GM18508 (cell line): Measurements from ENCODE around the gene COP1.
A peak's percentile ranks its signal among the peaks of the same experiment; 100 is the strongest.
"Not testable (repeated sequence)": the region's sequence is repeated elsewhere in the genome, so short reads cannot be mapped to it uniquely, and the experiment has no call there.

Experiments used
- ATAC-seq: cut with Tn5 transposase; IDR thresholded peaks from one replicate; pipeline ENCODE4 v1.9.1; 2021; ENCODE audit warnings: moderate number of reproducible peaks; ENCODE audit not compliant: insufficient read depth, unreplicated experiment

Gene COP1

GRCh38 chr1:176141449-176141848 lies 65.6 kb downstream of the COP1 start:
- ATAC-seq = no peak

- ATAC-seq = no peak
Observed at GRCh38 chr1:176136891-176137290, 70.2 kb downstream of the COP1 start.

DNA sequence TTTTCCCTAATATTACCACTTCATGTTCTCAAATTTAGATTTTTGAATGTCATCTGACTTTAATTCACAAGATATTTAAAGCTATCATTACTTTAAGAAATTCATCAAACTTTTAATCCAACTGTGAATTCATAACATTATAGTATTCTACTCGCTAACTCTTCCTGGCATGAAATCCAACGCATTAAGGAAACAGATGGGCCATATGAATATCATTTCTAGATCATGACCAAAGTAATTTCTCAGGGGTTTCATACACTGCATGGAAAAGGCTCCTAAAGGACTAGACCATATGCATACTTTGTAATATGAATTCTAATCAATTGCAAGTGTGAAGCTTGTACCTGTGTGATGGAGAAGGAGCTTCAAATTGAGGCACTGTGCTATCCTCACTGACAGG lies 72.4 kb downstream of the COP1 start:
- no peak for ATAC-seq

GRCh38 chr1:176122282-176122681 lies 84.8 kb downstream of the COP1 start:
- ATAC-seq = no peak

GRCh38 chr1:176119549-176119948 lies 87.5 kb downstream of the COP1 start:
- ATAC-seq = peak; percentile 74

GRCh38 chr1:176118985-176119384 lies 88.1 kb downstream of the COP1 start:
- no peak for ATAC-seq

GRCh38 chr1:176111835-176112234 lies 95.3 kb downstream of the COP1 start:
- no peak for ATAC-seq

GRCh38 chr1:176110203-176110602 lies 96.9 kb downstream of the COP1 start:
- ATAC-seq = no peak

DNA sequence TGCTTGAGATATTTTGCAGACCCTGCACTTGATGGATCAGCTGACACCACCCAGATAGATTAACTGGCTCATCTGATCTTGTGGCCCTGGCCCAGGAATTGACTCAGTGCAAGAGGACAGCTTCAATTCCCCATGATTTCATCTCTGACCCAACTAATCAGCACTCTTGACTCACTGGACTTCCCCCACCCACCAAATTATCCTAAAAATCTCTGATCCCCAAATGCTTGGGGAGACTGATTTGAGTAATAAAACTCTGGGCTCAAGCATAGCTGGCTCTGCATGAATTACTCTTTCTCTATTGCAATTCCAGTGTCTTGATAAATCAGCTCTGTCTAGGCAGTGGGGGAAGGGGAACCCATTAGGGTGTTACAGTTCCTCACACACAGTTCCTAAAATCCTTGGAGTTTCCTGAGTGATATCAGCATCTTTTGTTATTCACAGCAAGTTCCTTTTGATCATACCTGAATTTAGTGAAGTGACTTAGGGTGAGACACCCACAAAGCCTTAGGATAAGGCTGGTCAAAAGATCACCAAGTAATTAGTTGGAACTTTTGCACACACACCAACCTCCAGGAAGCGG lies 104.2 kb downstream of the COP1 start:
- no peak for ATAC-seq

DNA sequence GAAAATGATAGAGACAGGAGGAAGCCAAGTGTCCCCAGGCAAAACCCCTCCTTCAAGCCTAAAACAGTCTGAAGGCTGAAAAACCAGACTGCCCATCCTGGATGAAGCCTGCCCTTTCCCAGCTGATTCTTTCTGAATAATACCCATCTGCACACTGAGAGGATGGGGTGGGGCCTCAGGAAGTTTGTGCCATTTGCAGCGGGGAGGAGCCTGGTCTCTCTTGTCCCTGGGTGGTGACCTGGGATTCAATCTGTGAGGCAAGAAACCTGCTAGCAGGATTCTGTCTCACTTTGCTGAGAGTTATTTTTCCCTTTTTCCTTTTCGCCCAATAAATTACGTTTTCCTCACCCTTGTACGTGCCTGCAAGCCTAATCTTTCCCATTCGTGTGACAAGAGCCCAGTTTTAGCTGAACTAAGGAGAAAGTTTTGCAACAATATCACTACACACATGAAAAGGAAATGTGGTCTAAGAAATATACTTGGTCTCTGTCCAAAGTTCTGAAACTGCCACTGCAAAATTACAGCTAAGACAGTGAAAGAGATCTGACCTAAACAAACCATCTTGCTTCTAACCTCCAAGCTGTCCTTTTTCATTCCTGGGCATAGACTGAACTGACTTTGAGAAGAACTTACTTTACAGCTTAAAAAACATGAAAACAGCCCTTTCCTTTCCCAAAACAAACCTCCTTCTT lies 105.0 kb downstream of the COP1 start:
- ATAC-seq = no peak

DNA sequence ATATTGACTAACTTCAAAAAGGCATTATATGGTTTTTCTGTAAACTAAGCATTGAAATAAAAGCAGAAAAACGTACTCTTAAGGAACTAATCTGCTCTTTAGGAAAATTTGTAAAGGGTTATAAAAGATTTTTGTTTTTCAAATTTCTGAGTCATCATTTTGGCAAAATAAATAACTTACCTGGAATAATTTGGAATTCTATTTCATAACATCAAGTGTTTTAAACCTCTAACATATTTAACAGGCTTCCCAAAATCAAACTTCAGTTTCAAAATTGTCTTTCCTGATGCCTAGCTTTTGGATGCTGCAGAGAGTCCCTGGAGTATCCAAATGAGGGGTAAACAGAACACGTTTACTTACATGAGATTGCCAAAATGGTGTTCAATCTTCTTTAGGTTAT lies 108.5 kb downstream of the COP1 start:
- ATAC-seq = no peak

DNA sequence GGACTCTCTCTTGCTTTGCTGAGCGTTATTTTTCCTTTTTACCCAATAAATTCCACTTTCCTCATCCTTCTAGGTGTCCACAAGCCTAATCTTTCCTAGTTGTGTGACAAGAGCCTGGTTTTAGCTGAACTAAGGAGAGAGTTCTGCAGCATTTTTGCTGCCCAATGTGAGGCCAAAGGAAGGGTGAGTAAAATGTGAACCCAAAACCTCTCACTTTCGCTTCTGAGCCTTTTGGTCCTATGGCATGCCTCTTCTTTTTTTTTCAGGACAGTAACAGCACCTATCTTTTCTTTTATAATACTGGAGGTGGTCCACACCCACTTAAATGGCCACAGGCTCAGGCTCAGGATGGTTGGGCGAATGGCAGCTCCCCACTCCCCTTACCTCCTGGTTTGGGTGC lies 111.1 kb downstream of the COP1 start:
- no peak for ATAC-seq

- ATAC-seq = no peak
Observed at GRCh38 chr1:176090766-176091165, 116.3 kb downstream of the COP1 start.

GRCh38 chr1:176087746-176088145 lies 119.3 kb downstream of the COP1 start:
- ATAC-seq = not testable (repeated sequence)

DNA sequence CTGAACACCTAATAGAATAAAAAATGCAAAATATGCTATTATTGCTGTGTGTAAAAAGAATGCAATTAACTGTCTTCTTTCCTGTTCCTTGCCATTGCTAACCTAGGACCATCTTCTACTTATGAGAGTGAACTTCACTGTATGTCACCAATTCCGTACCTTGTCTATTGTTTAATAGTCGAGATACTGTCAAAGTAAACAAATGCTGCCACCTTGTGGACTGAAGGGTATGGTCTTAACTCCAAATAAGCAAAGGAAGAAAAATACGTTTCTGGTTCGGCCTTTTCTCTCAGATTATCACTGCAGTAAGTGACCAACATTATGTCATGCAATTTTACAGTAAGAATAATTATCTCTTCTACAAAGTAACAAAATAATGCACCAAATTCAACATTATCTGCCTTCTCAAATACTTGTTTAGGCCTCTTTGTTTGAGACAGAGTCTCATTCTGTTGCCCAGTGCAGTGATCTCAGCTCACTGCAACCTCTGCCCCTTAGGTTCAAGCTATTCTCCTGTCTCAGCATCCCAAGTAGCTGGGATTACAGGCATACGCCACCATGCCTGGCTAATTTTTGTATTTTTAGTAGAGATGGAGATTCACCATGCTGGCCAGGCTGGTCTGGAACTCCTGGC lies 133.4 kb downstream of the COP1 start:
- ATAC-seq = peak; percentile 53

GRCh38 chr1:176068901-176069300 lies 138.2 kb downstream of the COP1 start:
- no peak for ATAC-seq

GRCh38 chr1:176068256-176068655 lies 138.8 kb downstream of the COP1 start:
- ATAC-seq = no peak

GRCh38 chr1:176066709-176067108 lies 140.4 kb downstream of the COP1 start:
- ATAC-seq = no peak

DNA sequence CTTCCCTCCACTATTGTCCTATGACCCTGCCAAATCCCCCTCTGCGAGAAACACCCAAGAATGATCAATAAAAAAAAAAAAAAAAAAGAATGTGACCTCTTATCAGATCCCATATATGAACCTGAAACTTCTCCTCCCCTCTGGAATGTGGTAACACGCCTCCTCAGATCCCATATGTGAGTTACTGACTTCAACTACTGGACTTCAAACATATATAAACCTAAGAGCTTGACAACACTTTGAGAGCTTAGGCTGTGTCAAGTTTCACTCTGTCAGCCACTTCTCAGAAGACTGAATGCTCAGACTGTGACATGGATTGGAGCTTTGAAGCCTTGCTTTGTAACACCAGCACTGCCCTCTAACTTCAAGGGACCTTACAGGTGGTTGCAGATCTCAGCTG lies 148.4 kb downstream of the COP1 start:
- no peak for ATAC-seq

GRCh38 chr1:176056312-176056711 lies 150.8 kb downstream of the COP1 start:
- no peak for ATAC-seq

DNA sequence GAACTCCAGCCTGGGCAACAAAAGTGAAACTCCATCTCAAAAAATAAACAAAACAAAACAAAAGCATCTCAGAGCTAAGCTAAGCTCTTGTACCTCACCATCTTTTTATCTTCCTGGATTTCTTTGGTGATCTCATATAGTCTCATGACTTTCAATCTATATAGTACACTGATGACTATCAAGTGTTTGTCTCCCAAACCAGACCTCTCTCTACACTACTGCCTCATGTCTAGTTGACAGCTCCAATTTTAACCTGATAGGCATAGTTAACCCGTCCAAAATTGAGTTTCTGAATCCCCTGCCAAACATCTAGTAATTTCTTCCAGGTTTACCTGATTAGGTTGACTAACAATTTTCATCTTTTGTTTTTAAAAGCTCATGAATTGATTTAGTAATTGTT lies 151.7 kb downstream of the COP1 start:
- no peak for ATAC-seq
